ENCODE measurements around the gene ARHGAP11A. TPM values are rescaled to one million over a fixed set of nuclear protein-coding genes. Genes with fewer than 3 reads are reported as not detected.

Gene ARHGAP11A
- polyA plus RNA-seq, 2 donors, result 4.5 to 4.6 TPM

- no peaks in the 10 kb centered on the region for H3K27me3 ChIP-seq (ENCODE audit: control insufficient read depth in 1 of 2, insufficient read depth in 2 of 2, low read length in 2 of 2)
- WGBS, 2 donors, result 92 to 93% methylated on average over 3 of the region's 3 CpGs
- no peaks in the 10 kb centered on the region for H3K9me3 ChIP-seq (ENCODE audit: control insufficient read depth in 2 of 2, insufficient read depth in 1 of 2, low read depth in 1 of 2, low read length in 1 of 2)
- H3K4me3 ChIP-seq (ENCODE audit: low read depth in 1 of 2, low read length in 2 of 2), result no peak overlapping the region
- H3K4me1 ChIP-seq (ENCODE audit: control insufficient read depth in 2 of 2, insufficient read depth in 2 of 2, low read length in 1 of 2), result no peaks in the 10 kb centered on the region
- no peaks in the 10 kb centered on the region for H3K36me3 ChIP-seq (ENCODE audit: control insufficient read depth in 2 of 2, insufficient read depth in 2 of 2, low read length in 1 of 2)
- no peak overlapping the region for H3K27ac ChIP-seq (ENCODE audit: low read depth in 2 of 2, low read length in 1 of 2)
These were observed 21.1 kb downstream of the ARHGAP11A start for GRCh38 chr15:32636410-32636809.

DNA sequence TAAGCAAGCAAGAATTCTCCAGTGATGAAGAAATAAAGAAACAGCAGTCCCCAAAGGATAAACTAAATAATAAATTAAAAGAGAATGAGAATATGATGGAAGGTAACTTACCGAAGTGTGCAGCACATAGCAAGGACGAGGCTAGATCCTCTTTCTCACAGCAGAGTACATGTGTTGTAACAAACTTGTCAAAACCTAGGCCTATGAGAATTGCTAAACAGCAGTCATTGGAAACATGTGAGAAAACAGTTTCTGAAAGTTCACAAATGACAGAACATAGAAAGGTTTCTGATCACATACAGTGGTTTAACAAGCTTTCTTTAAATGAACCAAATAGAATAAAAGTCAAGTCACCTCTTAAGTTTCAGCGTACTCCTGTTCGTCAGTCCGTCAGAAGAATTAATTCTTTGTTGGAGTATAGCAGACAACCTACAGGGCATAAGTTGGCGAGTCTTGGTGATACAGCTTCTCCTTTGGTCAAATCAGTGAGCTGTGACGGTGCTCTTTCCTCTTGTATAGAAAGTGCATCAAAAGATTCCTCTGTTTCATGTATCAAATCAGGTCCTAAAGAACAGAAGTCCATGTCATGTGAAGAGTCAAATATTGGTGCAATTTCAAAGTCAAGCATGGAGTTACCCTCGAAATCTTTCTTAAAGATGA, 21.7 kb downstream of the ARHGAP11A start:
- no peaks in the 10 kb centered on the region for H3K27me3 ChIP-seq (ENCODE audit: control insufficient read depth in 1 of 2, insufficient read depth in 2 of 2, low read length in 2 of 2)
- whole genome bisulfite sequencing, 2 donors, result 96 to 97% methylated on average over 8 of the region's 8 CpGs
- no peaks in the 10 kb centered on the region for H3K36me3 ChIP-seq (ENCODE audit: control insufficient read depth in 2 of 2, insufficient read depth in 2 of 2, low read length in 1 of 2)
- H3K4me3 ChIP-seq (ENCODE audit: low read depth in 1 of 2, low read length in 2 of 2), result no peak overlapping the region
- H3K9me3 ChIP-seq (ENCODE audit: control insufficient read depth in 2 of 2, insufficient read depth in 1 of 2, low read depth in 1 of 2, low read length in 1 of 2), result no peaks in the 10 kb centered on the region
- H3K27ac ChIP-seq (ENCODE audit: low read depth in 2 of 2, low read length in 1 of 2), result no peak overlapping the region
- H3K4me1 ChIP-seq (ENCODE audit: control insufficient read depth in 2 of 2, insufficient read depth in 2 of 2, low read length in 1 of 2), result peaks cover 0 to 4% of the 10 kb centered on the region in 2 donors

DNA sequence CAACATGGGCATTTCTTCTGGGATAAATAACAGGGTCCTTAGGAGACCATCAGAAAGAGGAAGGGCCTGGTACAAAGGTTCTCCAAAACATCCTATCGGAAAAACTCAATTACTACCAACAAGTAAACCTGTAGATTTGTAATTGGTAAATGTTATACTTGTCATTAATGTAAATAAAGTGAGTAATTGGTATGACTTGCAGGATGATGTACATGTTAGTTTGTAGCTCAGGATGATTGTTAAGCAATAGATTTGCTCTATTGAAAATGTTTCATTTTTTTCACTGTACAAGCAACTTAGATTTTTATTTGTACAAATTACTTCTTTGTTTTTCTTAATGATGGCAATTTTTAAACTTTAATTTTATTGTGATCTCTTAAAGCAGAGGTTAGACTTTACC, 22.4 kb downstream of the ARHGAP11A start:
- H3K4me1 ChIP-seq (ENCODE audit: control insufficient read depth in 2 of 2, insufficient read depth in 2 of 2, low read length in 1 of 2), result peaks cover 0 to 4% of the 10 kb centered on the region in 2 donors
- no peaks in the 10 kb centered on the region for H3K36me3 ChIP-seq (ENCODE audit: control insufficient read depth in 2 of 2, insufficient read depth in 2 of 2, low read length in 1 of 2)
- no peak overlapping the region for H3K27ac ChIP-seq (ENCODE audit: low read depth in 2 of 2, low read length in 1 of 2)
- H3K27me3 ChIP-seq (ENCODE audit: control insufficient read depth in 1 of 2, insufficient read depth in 2 of 2, low read length in 2 of 2), result no peaks in the 10 kb centered on the region
- WGBS, 2 donors, result 97 to 98% methylated on average over 1 of the region's 1 CpG
- H3K9me3 ChIP-seq (ENCODE audit: control insufficient read depth in 2 of 2, insufficient read depth in 1 of 2, low read depth in 1 of 2, low read length in 1 of 2), result no peaks in the 10 kb centered on the region
- H3K4me3 ChIP-seq (ENCODE audit: low read depth in 1 of 2, low read length in 2 of 2), result no peak overlapping the region

- 27 to 31% methylated on average over 22 of the region's 22 CpGs for WGBS, 2 donors
- no peak within 1 kb of the TSS for H3K27ac ChIP-seq (ENCODE audit: low read depth in 2 of 2, low read length in 1 of 2)
- no peaks in the 10 kb centered on the region for H3K36me3 ChIP-seq (ENCODE audit: control insufficient read depth in 2 of 2, insufficient read depth in 2 of 2, low read length in 1 of 2)
- H3K4me3 ChIP-seq (ENCODE audit: low read depth in 1 of 2, low read length in 2 of 2), result peak within 1 kb of the TSS in 1 of 2 donors; percentile 5
- H3K27me3 ChIP-seq (ENCODE audit: control insufficient read depth in 1 of 2, insufficient read depth in 2 of 2, low read length in 2 of 2), result no peaks in the 10 kb centered on the region
- peaks cover 0 to 4% of the 10 kb centered on the region in 2 donors for H3K4me1 ChIP-seq (ENCODE audit: control insufficient read depth in 2 of 2, insufficient read depth in 2 of 2, low read length in 1 of 2)
- no peaks in the 10 kb centered on the region for H3K9me3 ChIP-seq (ENCODE audit: control insufficient read depth in 2 of 2, insufficient read depth in 1 of 2, low read depth in 1 of 2, low read length in 1 of 2)
These were observed 26.3 kb downstream of the ARHGAP11A start, which contains the start of gene SCG5 for GRCh38 chr15:32641517-32642059. TSS of gene SCG5 (plus strand) at chr15:32641710. CDS start at chr15:32643593, 1,883 bp downstream.

GRCh38 chr15:32642667-32643435, 27.5 kb downstream of the ARHGAP11A start:
- 76 to 82% methylated on average over 5 of the region's 5 CpGs for WGBS, 2 donors
- H3K9me3 ChIP-seq (ENCODE audit: control insufficient read depth in 2 of 2, insufficient read depth in 1 of 2, low read depth in 1 of 2, low read length in 1 of 2), result no peaks in the 10 kb centered on the region
- peaks cover 0 to 4% of the 10 kb centered on the region in 2 donors for H3K4me1 ChIP-seq (ENCODE audit: control insufficient read depth in 2 of 2, insufficient read depth in 2 of 2, low read length in 1 of 2)
- H3K36me3 ChIP-seq (ENCODE audit: control insufficient read depth in 2 of 2, insufficient read depth in 2 of 2, low read length in 1 of 2), result no peaks in the 10 kb centered on the region
- no peaks in the 10 kb centered on the region for H3K27me3 ChIP-seq (ENCODE audit: control insufficient read depth in 1 of 2, insufficient read depth in 2 of 2, low read length in 2 of 2)
- no peak overlapping the region for H3K27ac ChIP-seq (ENCODE audit: low read depth in 2 of 2, low read length in 1 of 2)
- no peak overlapping the region for H3K4me3 ChIP-seq (ENCODE audit: low read depth in 1 of 2, low read length in 2 of 2)

GRCh38 chr15:32643907-32644445, 28.7 kb downstream of the ARHGAP11A start:
- H3K4me3 ChIP-seq (ENCODE audit: low read depth in 1 of 2, low read length in 2 of 2), result no peak overlapping the region
- no peaks in the 10 kb centered on the region for H3K36me3 ChIP-seq (ENCODE audit: control insufficient read depth in 2 of 2, insufficient read depth in 2 of 2, low read length in 1 of 2)
- no peaks in the 10 kb centered on the region for H3K27me3 ChIP-seq (ENCODE audit: control insufficient read depth in 1 of 2, insufficient read depth in 2 of 2, low read length in 2 of 2)
- H3K9me3 ChIP-seq (ENCODE audit: control insufficient read depth in 2 of 2, insufficient read depth in 1 of 2, low read depth in 1 of 2, low read length in 1 of 2), result no peaks in the 10 kb centered on the region
- H3K4me1 ChIP-seq (ENCODE audit: control insufficient read depth in 2 of 2, insufficient read depth in 2 of 2, low read length in 1 of 2), result peaks cover 0 to 4% of the 10 kb centered on the region in 2 donors
- no peak overlapping the region for H3K27ac ChIP-seq (ENCODE audit: low read depth in 2 of 2, low read length in 1 of 2)
- WGBS, 2 donors, result 63 to 71% methylated on average over 1 of the region's 1 CpG

DNA sequence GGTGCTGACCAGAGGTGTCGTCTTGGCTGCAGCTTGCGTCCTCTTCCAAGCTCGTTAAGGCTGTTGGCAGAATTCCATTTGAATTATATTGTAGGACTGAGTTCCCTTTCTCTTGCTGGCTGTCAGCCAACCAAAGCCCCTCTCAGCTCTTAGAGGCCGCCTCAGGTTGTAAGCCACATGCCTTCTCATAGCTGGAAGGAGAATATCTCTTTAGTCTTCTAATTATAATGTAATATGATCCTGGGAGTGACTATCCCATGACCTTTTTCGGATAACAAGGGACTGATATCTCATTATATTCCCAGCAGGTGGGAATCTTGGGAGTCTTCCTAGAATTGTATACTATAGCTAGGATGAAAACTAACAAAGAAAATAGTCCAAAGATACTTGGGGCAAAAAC, 31.0 kb downstream of the ARHGAP11A start:
- WGBS, 2 donors, result 61 to 62% methylated on average over 5 of the region's 5 CpGs
- no peaks in the 10 kb centered on the region for H3K9me3 ChIP-seq (ENCODE audit: control insufficient read depth in 2 of 2, insufficient read depth in 1 of 2, low read depth in 1 of 2, low read length in 1 of 2)
- no peak overlapping the region for H3K27ac ChIP-seq (ENCODE audit: low read depth in 2 of 2, low read length in 1 of 2)

GRCh38 chr15:32649342-32649741, 34.0 kb downstream of the ARHGAP11A start:
- Histone ChIP-seq H3K27me3 (ENCODE audit: control insufficient read depth in 1 of 2, insufficient read depth in 2 of 2, low read length in 2 of 2) (no peaks in the 10 kb centered on the region), H3K27ac (ENCODE audit: low read depth in 2 of 2, low read length in 1 of 2) (no peak overlapping the region), H3K9me3 (ENCODE audit: control insufficient read depth in 2 of 2, insufficient read depth in 1 of 2, low read depth in 1 of 2, low read length in 1 of 2) (no peaks in the 10 kb centered on the region), H3K4me3 (ENCODE audit: low read depth in 1 of 2, low read length in 2 of 2) (no peak overlapping the region), H3K36me3 (ENCODE audit: control insufficient read depth in 2 of 2, insufficient read depth in 2 of 2, low read length in 1 of 2) (no peaks in the 10 kb centered on the region), H3K4me1 (ENCODE audit: control insufficient read depth in 2 of 2, insufficient read depth in 2 of 2, low read length in 1 of 2) (no peaks in the 10 kb centered on the region)
- 64 to 73% methylated on average over 5 of the region's 5 CpGs for WGBS, 2 donors

More for the DNA sequence above, 31.0 kb downstream of the ARHGAP11A start:
- no peak overlapping the region for H3K4me3 ChIP-seq (ENCODE audit: low read depth in 1 of 2, low read length in 2 of 2)
- no peaks in the 10 kb centered on the region for H3K27me3 ChIP-seq (ENCODE audit: control insufficient read depth in 1 of 2, insufficient read depth in 2 of 2, low read length in 2 of 2)
- H3K36me3 ChIP-seq (ENCODE audit: control insufficient read depth in 2 of 2, insufficient read depth in 2 of 2, low read length in 1 of 2), result no peaks in the 10 kb centered on the region
- peaks cover 0 to 4% of the 10 kb centered on the region in 2 donors for H3K4me1 ChIP-seq (ENCODE audit: control insufficient read depth in 2 of 2, insufficient read depth in 2 of 2, low read length in 1 of 2)

DNA sequence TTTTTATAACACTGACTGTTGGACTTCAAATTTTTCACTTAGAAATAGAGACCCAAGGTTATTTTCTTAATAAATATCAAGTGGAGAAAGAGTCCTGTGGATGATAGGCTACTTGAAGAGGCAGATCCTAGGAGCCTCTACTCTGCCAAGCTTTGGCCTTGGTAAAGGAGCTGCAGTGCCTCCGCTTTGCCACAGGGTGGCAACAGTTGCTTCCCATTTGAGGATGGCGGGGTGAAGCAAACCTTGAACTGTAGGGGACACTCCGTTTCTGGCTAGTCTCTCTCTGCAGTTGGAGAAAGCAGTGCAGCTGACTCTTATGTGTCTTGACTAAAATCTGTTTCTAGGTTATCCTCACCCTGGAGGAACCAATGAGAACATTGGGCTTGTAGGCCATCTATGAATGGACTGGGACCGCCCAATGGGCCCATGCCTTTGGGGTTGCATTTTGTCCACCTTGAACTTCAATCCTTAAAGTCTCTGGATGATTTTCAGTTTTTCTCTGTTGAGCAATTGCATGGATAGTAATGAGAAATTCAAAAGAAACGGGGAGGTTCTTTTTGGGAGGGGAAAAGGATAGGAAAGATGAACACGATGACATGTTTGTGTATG, 36.0 kb downstream of the ARHGAP11A start:
- H3K27ac ChIP-seq (ENCODE audit: low read depth in 2 of 2, low read length in 1 of 2), result no peak overlapping the region
- no peaks in the 10 kb centered on the region for H3K36me3 ChIP-seq (ENCODE audit: control insufficient read depth in 2 of 2, insufficient read depth in 2 of 2, low read length in 1 of 2)
- H3K4me3 ChIP-seq (ENCODE audit: low read depth in 1 of 2, low read length in 2 of 2), result no peak overlapping the region
- no peaks in the 10 kb centered on the region for H3K4me1 ChIP-seq (ENCODE audit: control insufficient read depth in 2 of 2, insufficient read depth in 2 of 2, low read length in 1 of 2)
- H3K9me3 ChIP-seq (ENCODE audit: control insufficient read depth in 2 of 2, insufficient read depth in 1 of 2, low read depth in 1 of 2, low read length in 1 of 2), result no peaks in the 10 kb centered on the region
- 45% methylated on average over 6 of the region's 6 CpGs for WGBS, 2 donors
- H3K27me3 ChIP-seq (ENCODE audit: control insufficient read depth in 1 of 2, insufficient read depth in 2 of 2, low read length in 2 of 2), result no peaks in the 10 kb centered on the region

Data from esophagus (tissue), 2 donors.